Astrocyte (in vitro differentiated cells and primary cell): ENCODE results near the gene MRPL55. TPM values are rescaled to one million over a fixed set of nuclear protein-coding genes. Genes with fewer than 3 reads are reported as not detected.

ENCODE experiments used
- DNase-seq: peaks from one replicate; pipeline ENCODE4 v3.0.0-alpha.2; 2010; ENCODE audit warnings: low read depth
- FAIRE-seq: peaks from 2 replicates; lab custom pipeline; 2011; peaks lifted over from hg19 to GRCh38; lab: Jason Lieb, UNC
- H2AFZ ChIP-seq: 2 replicates; pipeline ENCODE4 v1.6.0; 2012; ENCODE audit warnings: low read depth, low read length, inconsistent platforms
- H3K27ac ChIP-seq: 2 replicates; pipeline ENCODE4 v1.5.1; 2011; ENCODE audit warnings: low read depth, low read length, inconsistent platforms
- H3K27me3 ChIP-seq: 2 replicates; pipeline ENCODE4 v1.6.0; 2011; ENCODE audit warnings: low read length, inconsistent platforms; ENCODE audit not compliant: insufficient read depth
- H3K36me3 ChIP-seq: 2 replicates; pipeline ENCODE4 v1.5.1; 2011; ENCODE audit warnings: low read length, inconsistent platforms; ENCODE audit not compliant: insufficient read depth
- H3K4me1 ChIP-seq: 2 replicates; pipeline ENCODE4 v1.5.1; 2011; ENCODE audit warnings: low read length, inconsistent platforms; ENCODE audit not compliant: insufficient read depth
- H3K4me2 ChIP-seq: 2 replicates; pipeline ENCODE4 v1.6.0; 2012; ENCODE audit warnings: low read length, inconsistent platforms
- H3K4me3 ChIP-seq: 2 replicates; pipeline ENCODE4 v1.5.1; 2011; ENCODE audit warnings: low read depth, mild to moderate bottlenecking, low read length, inconsistent platforms; ENCODE audit not compliant: insufficient read depth
- H3K79me2 ChIP-seq: 2 replicates; pipeline ENCODE4 v1.6.0; 2012; ENCODE audit warnings: mild to moderate bottlenecking, low read length, inconsistent platforms; ENCODE audit not compliant: insufficient read depth
- H3K9ac ChIP-seq: 2 replicates; pipeline ENCODE4 v1.6.0; 2012; ENCODE audit warnings: mild to moderate bottlenecking, low read length, inconsistent platforms
- H3K9me3 ChIP-seq: 2 replicates; pipeline ENCODE4 v1.5.1; 2012; ENCODE audit warnings: low read depth, mild to moderate bottlenecking, low read length, inconsistent platforms; ENCODE audit not compliant: insufficient read depth
- H4K20me1 ChIP-seq: 2 replicates; pipeline ENCODE4 v1.6.0; 2012; ENCODE audit warnings: low read length, inconsistent platforms; ENCODE audit not compliant: insufficient read depth
- H3K27ac Mint-ChIP-seq: one replicate; pipeline ENCODE4 v1.8.0; 2021; ENCODE audit warnings: mild to moderate bottlenecking, mixed read lengths; ENCODE audit not compliant: unreplicated experiment
- H3K27me3 Mint-ChIP-seq: one replicate; pipeline ENCODE4 v1.8.0; 2021; ENCODE audit warnings: low read depth, mixed read lengths; ENCODE audit not compliant: unreplicated experiment
- H3K36me3 Mint-ChIP-seq: one replicate; pipeline ENCODE4 v1.8.0; 2021; ENCODE audit warnings: low read depth, mixed read lengths; ENCODE audit not compliant: unreplicated experiment
- H3K4me1 Mint-ChIP-seq: one replicate; pipeline ENCODE4 v1.8.0; 2021; ENCODE audit warnings: low read depth, mixed read lengths; ENCODE audit not compliant: unreplicated experiment
- H3K4me3 Mint-ChIP-seq: one replicate; pipeline ENCODE4 v1.8.0; 2021; ENCODE audit warnings: mild to moderate bottlenecking, moderate library complexity, mixed read lengths; ENCODE audit not compliant: unreplicated experiment
- H3K9me3 Mint-ChIP-seq: one replicate; pipeline ENCODE4 v1.8.0; 2021; ENCODE audit warnings: mild to moderate bottlenecking, mixed read lengths; ENCODE audit not compliant: unreplicated experiment
- EZH2 ChIP-seq: IDR thresholded peaks from 2 replicates; pipeline ENCODE4 v1.6.1; 2012; ENCODE audit warnings: mild to moderate bottlenecking, low read length, inconsistent platforms; ENCODE audit not compliant: insufficient read depth
- total RNA-seq: library from RNA; stranded (reverse); gene quantifications from 2 replicates; pipeline ENCODE4 v1.2.1, GENCODE V29; 2021
- TF ChIP-seq, protein P1 (sequence below): IDR thresholded peaks from 2 replicates; pipeline ENCODE4 v1.5.1; 2011; ENCODE audit warnings: low read depth, mild to moderate bottlenecking, inconsistent platforms, low read length, moderate library complexity; ENCODE audit not compliant: insufficient read depth

The MRPL55 gene
- total RNA-seq, 1 donor from 2014 or later, result 50.8 TPM

DNA sequence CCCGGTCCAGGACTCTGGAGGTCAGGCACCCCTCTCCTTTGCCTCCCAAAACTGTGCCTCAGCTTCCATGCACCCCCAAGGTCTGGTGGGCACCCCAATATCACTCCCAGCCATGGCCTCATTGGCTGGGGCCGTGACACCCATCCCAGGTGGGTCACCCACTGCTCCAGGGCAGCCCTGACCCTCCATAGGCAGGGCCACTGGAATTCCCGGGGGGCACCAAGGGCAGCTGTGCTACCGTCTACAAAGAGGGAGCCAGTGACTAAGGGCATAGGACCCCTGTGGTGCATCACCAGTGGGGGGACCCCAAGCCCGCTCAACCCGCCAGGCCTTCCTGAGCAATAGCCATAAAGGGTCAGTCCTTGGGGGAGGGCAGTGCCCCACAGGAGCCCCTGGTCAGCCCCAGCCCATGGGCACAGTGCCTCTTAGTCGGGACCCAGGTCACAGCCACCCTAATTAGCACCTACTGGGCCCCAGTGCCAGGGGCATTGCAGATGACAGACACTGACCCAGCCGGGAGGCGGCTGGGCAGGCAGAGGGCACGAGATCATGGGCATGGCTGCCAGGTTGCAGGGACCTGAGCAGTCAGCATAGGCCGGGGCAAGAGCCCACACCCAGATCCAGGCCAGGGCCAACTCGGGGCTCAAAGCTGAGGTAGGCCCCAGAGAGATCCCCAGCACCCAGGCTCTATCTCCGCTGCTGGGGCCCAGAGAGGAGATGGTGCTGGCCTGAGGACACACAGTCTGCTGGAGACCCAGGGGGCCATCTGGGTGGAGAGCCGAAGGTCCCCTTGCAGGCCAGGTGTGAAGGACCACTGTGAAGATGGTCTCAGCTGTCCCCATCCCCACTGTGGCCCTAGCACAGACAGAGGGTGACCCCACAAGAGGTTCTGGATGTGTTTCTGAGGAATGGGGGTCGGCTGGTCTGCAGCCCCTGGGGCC is 45.6 kb downstream of the MRPL55 start:
- Histone ChIP-seq H4K20me1 (no peaks in the 10 kb centered on the region), H3K36me3 (no peaks in the 10 kb centered on the region), H3K9me3 (no peaks in the 10 kb centered on the region), H3K27me3 (peaks cover 22% of the 10 kb centered on the region), H2AFZ (no peak overlapping the region), H3K79me2 (no peaks in the 10 kb centered on the region), H3K4me2 (no peak overlapping the region), H3K4me1 (peaks cover 3% of the 10 kb centered on the region), H3K4me3 (no peak overlapping the region), H3K27ac (no peak overlapping the region), H3K9ac (no peak overlapping the region)
- FAIRE-seq (no peak), DNase-seq (no peak)
- Mint-ChIP-seq H3K4me3 (no peak overlapping the region), H3K36me3 (no peaks in the 10 kb centered on the region), H3K27me3 (peaks cover 43% of the 10 kb centered on the region), H3K9me3 (peaks cover under 1% of the 10 kb centered on the region), H3K4me1 (no peaks in the 10 kb centered on the region), H3K27ac (no peak overlapping the region)
- TF ChIP-seq, protein P1, sequence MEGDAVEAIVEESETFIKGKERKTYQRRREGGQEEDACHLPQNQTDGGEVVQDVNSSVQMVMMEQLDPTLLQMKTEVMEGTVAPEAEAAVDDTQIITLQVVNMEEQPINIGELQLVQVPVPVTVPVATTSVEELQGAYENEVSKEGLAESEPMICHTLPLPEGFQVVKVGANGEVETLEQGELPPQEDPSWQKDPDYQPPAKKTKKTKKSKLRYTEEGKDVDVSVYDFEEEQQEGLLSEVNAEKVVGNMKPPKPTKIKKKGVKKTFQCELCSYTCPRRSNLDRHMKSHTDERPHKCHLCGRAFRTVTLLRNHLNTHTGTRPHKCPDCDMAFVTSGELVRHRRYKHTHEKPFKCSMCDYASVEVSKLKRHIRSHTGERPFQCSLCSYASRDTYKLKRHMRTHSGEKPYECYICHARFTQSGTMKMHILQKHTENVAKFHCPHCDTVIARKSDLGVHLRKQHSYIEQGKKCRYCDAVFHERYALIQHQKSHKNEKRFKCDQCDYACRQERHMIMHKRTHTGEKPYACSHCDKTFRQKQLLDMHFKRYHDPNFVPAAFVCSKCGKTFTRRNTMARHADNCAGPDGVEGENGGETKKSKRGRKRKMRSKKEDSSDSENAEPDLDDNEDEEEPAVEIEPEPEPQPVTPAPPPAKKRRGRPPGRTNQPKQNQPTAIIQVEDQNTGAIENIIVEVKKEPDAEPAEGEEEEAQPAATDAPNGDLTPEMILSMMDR, result no peak
- TF ChIP-seq EZH2, result no peak

DNA sequence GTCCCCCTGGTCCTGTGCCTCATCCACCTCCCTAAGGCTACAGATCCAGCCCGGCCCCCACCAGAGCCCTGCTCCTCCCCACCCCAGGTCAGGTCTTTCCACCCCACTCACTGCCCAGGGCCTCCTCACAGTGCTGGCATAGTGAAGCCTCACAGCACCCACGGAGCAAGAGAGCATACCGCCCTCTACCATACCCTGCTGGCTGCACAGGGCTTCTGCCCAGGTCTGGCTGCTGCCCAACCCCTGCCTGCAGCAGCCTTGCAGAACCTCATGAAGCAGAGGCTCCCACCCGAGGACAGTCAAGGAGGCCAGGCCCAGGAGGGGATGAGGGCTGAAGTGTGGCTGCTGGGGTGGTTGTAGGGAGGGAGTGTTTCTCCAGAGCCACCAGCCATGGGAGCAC is 46.3 kb downstream of the MRPL55 start:
- H4K20me1 ChIP-seq, result no peaks in the 10 kb centered on the region
- Mint-ChIP-seq H3K27me3 (peaks cover 50% of the 10 kb centered on the region), H3K9me3 (peaks cover 6% of the 10 kb centered on the region), H3K27ac (no peak overlapping the region), H3K36me3 (no peaks in the 10 kb centered on the region), H3K4me1 (no peaks in the 10 kb centered on the region), H3K4me3 (no peak overlapping the region)
- no peaks in the 10 kb centered on the region for H3K36me3 ChIP-seq
- H3K4me3 ChIP-seq, result no peak overlapping the region
- peaks cover 29% of the 10 kb centered on the region for H3K27me3 ChIP-seq
- TF ChIP-seq, protein P1, result no peak
- no peak for TF ChIP-seq EZH2
- no peaks in the 10 kb centered on the region for H3K79me2 ChIP-seq
- H2AFZ ChIP-seq, result no peak overlapping the region
- H3K27ac ChIP-seq, result no peak overlapping the region
- H3K4me1 ChIP-seq, result peaks cover 3% of the 10 kb centered on the region
- H3K9me3 ChIP-seq, result no peaks in the 10 kb centered on the region
- H3K4me2 ChIP-seq, result no peak overlapping the region
- no peak for DNase-seq
- no peak for FAIRE-seq
- H3K9ac ChIP-seq, result no peak overlapping the region
